Stomach (tissue), 9 donors: ENCODE measurements around the gene LRRC9. TPM values are rescaled to one million over a fixed set of nuclear protein-coding genes. Genes with fewer than 3 reads are reported as not detected.

Experiments
- DNase-seq, 2 donors: peaks; one replicate each; pipeline versions ENCODE4 v3.0.0 to v3.0.0-alpha.2; 2013 to 2019
- H3K27ac ChIP-seq, 5 donors: fragments of 200-600 bp in 4 of 5; sonication (generic) in 4 of 5; one replicate each; pipeline ENCODE4 v1.5.1; 2013 to 2019; ENCODE audit warnings: mild to moderate bottlenecking in 1 of 5, moderate library complexity in 1 of 5
- H3K27me3 ChIP-seq, 3 donors: fragments of 200-600 bp; sonication (generic); one replicate each; pipeline ENCODE4 v1.5.1; 2017 to 2019; ENCODE audit warnings: mixed run types in 1 of 3
- H3K36me3 ChIP-seq, 4 donors: fragments of 200-600 bp; sonication (generic); 1 replicate in 3 of 4; 2 replicates in 1 of 4; pipeline ENCODE4 v1.5.1; 2016 to 2019
- H3K4me1 ChIP-seq, 4 donors: fragments of 200-600 bp; sonication (generic); one replicate each; pipeline ENCODE4 v1.5.1; 2016 to 2019
- H3K4me3 ChIP-seq, 4 donors: fragments of 200-600 bp; sonication (generic) in 3 of 4; one replicate each; pipeline ENCODE4 v1.5.1; 2016 to 2019; ENCODE audit warnings: mild to moderate bottlenecking in 1 of 4
- H3K9me3 ChIP-seq, 4 donors: fragments of 200-600 bp; sonication (generic); one replicate each; pipeline ENCODE4 v1.5.1; 2016 to 2019
- EP300 ChIP-seq: sonication (generic); formaldehyde crosslinking; IDR thresholded peaks from one replicate; pipeline ENCODE4 v1.6.1; 2017; ENCODE audit warnings: antibody characterized with exemption
- POLR2A ChIP-seq, 4 donors: fragments of 450-650 bp; IDR thresholded peaks; one replicate each; pipeline ENCODE4 v1.6.1; 2016; ENCODE audit warnings: antibody characterized with exemption in 4 of 4, control low read depth in 2 of 4, mild to moderate bottlenecking in 1 of 4, moderate library complexity in 1 of 4
- POLR2AphosphoS5 ChIP-seq, 3 donors: sonication (generic); formaldehyde crosslinking; IDR thresholded peaks; one replicate each; pipeline ENCODE4 v1.6.1; 2016; ENCODE audit warnings: antibody characterized with exemption in 3 of 3
- WGBS, 5 donors: extraction: QIAGEN DNeasy Blood & Tissue Kit in 3 of 5; methylation state at CpG; one replicate each; pipeline versions ENCODE4 v1.1.5 to v1.1.7; 2013 to 2018; 5-methylcytosine and 5-hydroxymethylcytosine counted together
- intact Hi-C: fragments of 100-400 bp; cut with DNase I; formaldehyde crosslinking; loops from one replicate; pipeline ENCODE4 v1.15.1; 2023; ENCODE audit warnings: low total_unique reads
- polyA plus RNA-seq, 3 donors: library from polyadenylated mRNA; stranded (reverse); fragments of 200-250 nt; gene quantifications; one replicate each; pipeline ENCODE4 v1.2.3, GENCODE V29; 2013
- total RNA-seq, 5 donors: library from RNA; depleted of rRNA; stranded (reverse); fragments of >200 nt; gene quantifications; one replicate each; pipeline versions ENCODE4 v1.1.0 to v1.2.3, GENCODE V29; 2014 to 2016
- TF ChIP-seq, protein P1 (sequence below), 7 experiments: fragments of 450-650 bp in 4 of 7; fragments of 200-600 bp in 3 of 7; sonication (generic) in 3 of 7; IDR thresholded peaks; one replicate each; pipeline ENCODE4 v1.5.1; 2016 to 2019; ENCODE audit warnings: antibody characterized with exemption in 7 of 7, control low read depth in 2 of 7, mild to moderate bottlenecking in 1 of 7
- donor health status: healthy with polysubstance abuse.
- donor health status: Bipolar disorder and iron deficiency.
- donor health status: healthy.

Gene LRRC9
- total and polyA plus RNA-seq, 8 donors, result not detected

DNA sequence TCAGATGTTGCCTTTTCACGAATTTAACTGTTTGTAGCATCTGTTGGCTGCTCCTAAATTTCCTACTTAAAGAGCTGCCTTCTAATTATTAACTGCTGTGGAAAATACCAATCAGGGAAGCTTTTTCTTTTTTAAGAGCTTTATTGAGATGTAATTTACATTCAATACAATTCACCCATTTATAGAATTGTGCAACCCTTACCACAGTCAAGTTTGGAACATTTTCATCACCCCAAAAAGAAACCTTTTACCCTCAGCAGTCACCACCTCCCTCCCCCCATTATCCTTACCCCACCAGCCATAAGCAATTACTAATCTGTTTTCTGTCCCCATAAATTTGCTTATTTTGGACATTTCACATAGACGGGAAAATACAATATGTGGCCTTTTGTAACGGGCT lies 173.1 kb downstream of the LRRC9 start:
- peaks cover 15 to 43% (median 32%) of the 10 kb centered on the region in 4 donors for H3K4me1 ChIP-seq
- no peaks in the 10 kb centered on the region for H3K9me3 ChIP-seq
- H3K27ac ChIP-seq, result peak overlapping the region in 4 of 5 donors; percentile 97 to 99 (median 99)
- peak overlapping the region; percentile 61 to 72 (median 66) for H3K4me3 ChIP-seq
- TF ChIP-seq POLR2A (IDR thresholded peaks at IDR 0.05) (no peak), EP300 (no peak), POLR2AphosphoS5 (IDR thresholded peaks at IDR 0.05) (no peak)
- TF ChIP-seq, protein P1, sequence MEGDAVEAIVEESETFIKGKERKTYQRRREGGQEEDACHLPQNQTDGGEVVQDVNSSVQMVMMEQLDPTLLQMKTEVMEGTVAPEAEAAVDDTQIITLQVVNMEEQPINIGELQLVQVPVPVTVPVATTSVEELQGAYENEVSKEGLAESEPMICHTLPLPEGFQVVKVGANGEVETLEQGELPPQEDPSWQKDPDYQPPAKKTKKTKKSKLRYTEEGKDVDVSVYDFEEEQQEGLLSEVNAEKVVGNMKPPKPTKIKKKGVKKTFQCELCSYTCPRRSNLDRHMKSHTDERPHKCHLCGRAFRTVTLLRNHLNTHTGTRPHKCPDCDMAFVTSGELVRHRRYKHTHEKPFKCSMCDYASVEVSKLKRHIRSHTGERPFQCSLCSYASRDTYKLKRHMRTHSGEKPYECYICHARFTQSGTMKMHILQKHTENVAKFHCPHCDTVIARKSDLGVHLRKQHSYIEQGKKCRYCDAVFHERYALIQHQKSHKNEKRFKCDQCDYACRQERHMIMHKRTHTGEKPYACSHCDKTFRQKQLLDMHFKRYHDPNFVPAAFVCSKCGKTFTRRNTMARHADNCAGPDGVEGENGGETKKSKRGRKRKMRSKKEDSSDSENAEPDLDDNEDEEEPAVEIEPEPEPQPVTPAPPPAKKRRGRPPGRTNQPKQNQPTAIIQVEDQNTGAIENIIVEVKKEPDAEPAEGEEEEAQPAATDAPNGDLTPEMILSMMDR (IDR thresholded peaks at IDR 0.05), result no peak
- no peak for DNase-seq
- intact Hi-C loops, result loop anchor here (10.0 kb wide), 1 partner anchor 72 kb away; the partner anchor contains the start of gene DHRS7
- peaks cover 0 to 10% (median 7%) of the 10 kb centered on the region in 4 donors for H3K36me3 ChIP-seq
- 16 to 25% (median 22%) methylated on average over 3 of the region's 3 CpGs for WGBS, 5 donors
- H3K27me3 ChIP-seq, result no peaks in the 10 kb centered on the region

DNA sequence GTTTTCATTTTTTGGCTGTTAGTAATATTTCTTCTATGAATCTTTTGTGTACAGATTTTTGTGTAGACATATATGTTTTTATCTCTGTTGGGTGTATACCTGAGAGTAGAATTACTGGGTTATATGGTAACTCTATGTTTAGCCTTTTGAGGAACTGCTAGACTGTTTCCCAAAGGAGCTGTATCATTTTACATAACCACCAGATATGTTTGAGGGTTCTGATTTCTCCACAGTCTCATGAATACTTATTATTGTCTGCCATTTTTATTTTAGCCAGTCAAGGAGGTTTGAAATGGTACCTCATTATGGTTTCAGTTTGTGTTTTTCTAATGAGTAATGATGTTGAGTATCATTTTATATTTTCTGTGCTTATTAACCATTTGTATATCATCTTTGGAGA lies 173.7 kb downstream of the LRRC9 start:
- Histone ChIP-seq H3K36me3 (peaks cover 0 to 11% (median 11%) of the 10 kb centered on the region in 4 donors), H3K27me3 (no peaks in the 10 kb centered on the region), H3K27ac (peak overlapping the region in 4 of 5 donors; percentile 97 to 99 (median 99)), H3K4me1 (peaks cover 15 to 43% (median 32%) of the 10 kb centered on the region in 4 donors), H3K4me3 (peak overlapping the region; percentile 61 to 72 (median 66)), H3K9me3 (no peaks in the 10 kb centered on the region)
- no peak for TF ChIP-seq POLR2AphosphoS5 (IDR thresholded peaks at IDR 0.05)
- TF ChIP-seq, protein P1 (IDR thresholded peaks at IDR 0.05), result no peak
- TF ChIP-seq EP300, result no peak
- TF ChIP-seq POLR2A (IDR thresholded peaks at IDR 0.05), result no peak
- intact Hi-C loops, result loop anchor here (10.0 kb wide), 1 partner anchor 71 kb away; the partner anchor contains the start of gene DHRS7
- DNase-seq, result no peak

DNA sequence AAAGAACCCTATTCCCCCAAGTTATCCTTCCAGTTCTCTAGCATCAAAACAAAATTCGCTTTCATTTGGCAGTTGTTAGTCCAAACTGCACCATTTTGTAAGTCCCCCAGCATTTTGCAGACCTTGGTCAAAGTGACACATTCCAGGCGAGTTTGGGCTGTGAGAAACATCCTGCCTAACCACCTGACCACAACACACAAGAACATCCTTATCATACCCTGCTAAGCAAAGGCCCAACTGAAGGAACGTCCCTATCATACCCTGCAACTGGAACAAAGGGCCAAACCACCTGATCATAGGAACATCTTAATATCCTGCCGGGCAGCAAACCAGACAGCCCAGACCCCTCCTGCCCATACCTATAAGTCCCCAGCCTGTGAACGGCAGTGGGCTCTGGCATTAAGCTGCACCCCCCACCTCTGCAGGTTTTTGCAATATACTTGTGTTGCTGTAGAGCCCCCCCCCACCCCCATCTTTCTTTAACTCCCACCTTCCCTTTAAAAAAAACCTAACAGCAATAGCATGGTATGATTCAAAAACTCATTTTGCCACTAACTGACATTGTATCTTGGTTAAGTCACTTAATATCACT lies 174.5 kb downstream of the LRRC9 start:
- Histone ChIP-seq H3K9me3 (no peaks in the 10 kb centered on the region), H3K27me3 (no peaks in the 10 kb centered on the region), H3K4me1 (peaks cover 15 to 43% (median 32%) of the 10 kb centered on the region in 4 donors), H3K27ac (peak overlapping the region in 1 of 5 donors; percentile 99), H3K4me3 (no peak overlapping the region), H3K36me3 (peaks cover 0 to 11% (median 11%) of the 10 kb centered on the region in 4 donors)
- DNase-seq, result peak in 1 of 2 donors; percentile 26
- TF ChIP-seq POLR2AphosphoS5 (IDR thresholded peaks at IDR 0.05) (no peak), EP300 (no peak), POLR2A (IDR thresholded peaks at IDR 0.05) (no peak)
- TF ChIP-seq, protein P1 (IDR thresholded peaks at IDR 0.05), result no peak
- intact Hi-C loops, result loop anchor here (10.0 kb wide), 1 partner anchor 70 kb away; the partner anchor contains the start of gene DHRS7
- 52 to 79% (median 68%) methylated on average over 5 of the region's 5 CpGs for WGBS, 5 donors

DNA sequence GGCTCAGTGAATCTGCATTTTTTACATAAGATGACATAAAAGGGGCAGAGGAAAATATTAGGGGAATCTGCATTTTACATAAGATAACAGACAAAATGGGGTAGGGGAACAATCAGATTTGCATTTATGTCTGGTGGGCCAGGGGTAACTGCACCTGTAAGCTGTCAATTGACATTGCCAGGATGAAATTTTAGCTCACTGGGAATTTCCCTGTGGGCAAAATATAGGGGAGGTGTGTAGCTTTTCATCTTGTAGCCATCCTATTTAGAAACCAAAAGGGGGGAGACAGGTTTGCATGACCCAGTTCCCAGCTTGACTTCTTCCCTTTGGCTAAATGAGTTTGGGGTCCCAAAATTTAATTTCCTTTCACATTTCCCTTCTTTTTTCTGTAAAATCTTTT lies 175.3 kb downstream of the LRRC9 start:
- H3K4me1 ChIP-seq, result peaks cover 15 to 43% (median 32%) of the 10 kb centered on the region in 4 donors
- peak overlapping the region in 1 of 5 donors; percentile 99 for H3K27ac ChIP-seq
- H3K4me3 ChIP-seq, result no peak overlapping the region
- peaks cover 0 to 11% (median 11%) of the 10 kb centered on the region in 4 donors for H3K36me3 ChIP-seq
- TF ChIP-seq, protein P1 (IDR thresholded peaks at IDR 0.05), result no peak
- no peak for TF ChIP-seq POLR2A (IDR thresholded peaks at IDR 0.05)
- no peak for TF ChIP-seq EP300
- no peak for TF ChIP-seq POLR2AphosphoS5 (IDR thresholded peaks at IDR 0.05)
- no peak for DNase-seq
- H3K27me3 ChIP-seq, result no peaks in the 10 kb centered on the region
- H3K9me3 ChIP-seq, result no peaks in the 10 kb centered on the region
- intact Hi-C loops, result loop anchor here (10.0 kb wide), 1 partner anchor 70 kb away; the partner anchor contains the start of gene DHRS7
